Peyer's patch (tissue), 4 donors: ENCODE results near the gene LRRC32. TPM values are rescaled to one million over a fixed set of nuclear protein-coding genes. Genes with fewer than 3 reads are reported as not detected.
"Not testable (repeated sequence)": the region's sequence is repeated elsewhere in the genome, so short reads cannot be mapped to it uniquely, and the experiment has no call there.

Source experiments
- DNase-seq, 3 donors: peaks; one replicate each; pipeline ENCODE4 v3.0.0-alpha.2; 2017 to 2019
- H3K27ac ChIP-seq, 4 donors: fragments of 200-600 bp; sonication (generic); one replicate each; pipeline ENCODE4 v1.5.1; 2016 to 2019
- H3K27me3 ChIP-seq, 2 donors: fragments of 200-600 bp; sonication (generic); one replicate each; pipeline ENCODE4 v1.5.1; 2019
- H3K36me3 ChIP-seq, 3 donors: fragments of 200-600 bp; sonication (generic); one replicate each; pipeline ENCODE4 v1.5.1; 2016 to 2019
- H3K4me1 ChIP-seq, 4 donors: fragments of 200-600 bp; sonication (generic); one replicate each; pipeline ENCODE4 v1.5.1; 2016 to 2019
- H3K4me3 ChIP-seq, 4 donors: fragments of 200-600 bp; sonication (generic); 1 replicate in 3 of 4; 2 replicates in 1 of 4; pipeline ENCODE4 v1.5.1; 2016 to 2019; ENCODE audit warnings: mild to moderate bottlenecking in 1 of 4
- H3K9me3 ChIP-seq, 4 donors: fragments of 200-600 bp; sonication (generic); one replicate each; pipeline ENCODE4 v1.5.1; 2016 to 2019; ENCODE audit warnings: mild to moderate bottlenecking in 1 of 4
- CTCF ChIP-seq, 6 experiments: fragments of 450-650 bp in 4 of 6; fragments of 200-600 bp in 2 of 6; sonication (generic) in 1 of 6; IDR thresholded peaks; one replicate each; pipeline ENCODE4 v1.5.1; 2017 to 2019; ENCODE audit warnings: antibody characterized with exemption in 6 of 6, mild to moderate bottlenecking in 3 of 6, moderate library complexity in 1 of 6
- POLR2A ChIP-seq, 2 donors: fragments of 450-650 bp; IDR thresholded peaks; one replicate each; pipeline ENCODE4 v1.5.1; 2017; ENCODE audit warnings: antibody characterized with exemption in 2 of 2, mild to moderate bottlenecking in 2 of 2, moderate library complexity in 2 of 2
- total RNA-seq, 4 donors: library from RNA; depleted of rRNA; stranded (reverse); fragments of >200 nt; gene quantifications; one replicate each; pipeline ENCODE4 v1.1.0, GENCODE V29; 2016

Gene LRRC32
- total RNA-seq, 4 donors from 2014 or later: 4.0 to 36.7 (median 23.0) TPM

- H3K9me3 ChIP-seq: no peaks in the 10 kb centered on the region
- DNase-seq: no peak
- H3K27ac ChIP-seq: no peak overlapping the region
- H3K4me1 ChIP-seq: peaks cover 0 to 12% (median 0%) of the 10 kb centered on the region in 4 donors
- no peaks in the 10 kb centered on the region for H3K27me3 ChIP-seq
- no peak overlapping the region for H3K4me3 ChIP-seq
- no peaks in the 10 kb centered on the region for H3K36me3 ChIP-seq
- no peak for TF ChIP-seq POLR2A (IDR thresholded peaks at IDR 0.05)
- TF ChIP-seq CTCF (IDR thresholded peaks at IDR 0.05): no peak
Observed at GRCh38 chr11:76649851-76650372, 20.6 kb downstream of the LRRC32 start.

GRCh38 chr11:76649011-76649410 is 21.5 kb downstream of the LRRC32 start:
- Histone ChIP-seq H3K27me3 (no peaks in the 10 kb centered on the region), H3K9me3 (no peaks in the 10 kb centered on the region), H3K4me1 (peaks cover 0 to 8% (median 0%) of the 10 kb centered on the region in 4 donors), H3K36me3 (no peaks in the 10 kb centered on the region), H3K4me3 (no peak overlapping the region), H3K27ac (no peak overlapping the region)
- TF ChIP-seq POLR2A (IDR thresholded peaks at IDR 0.05) (no peak), CTCF (IDR thresholded peaks at IDR 0.05) (no peak)
- DNase-seq: no peak

GRCh38 chr11:76648061-76648460 is 22.5 kb downstream of the LRRC32 start:
- TF ChIP-seq CTCF (IDR thresholded peaks at IDR 0.05): no peak
- H3K9me3 ChIP-seq: no peaks in the 10 kb centered on the region
- no peaks in the 10 kb centered on the region for H3K27me3 ChIP-seq
- H3K36me3 ChIP-seq: no peaks in the 10 kb centered on the region
- peak in 2 of 3 donors; percentile 12 to 24 for DNase-seq
- no peak overlapping the region for H3K27ac ChIP-seq
- H3K4me1 ChIP-seq: peaks cover 0 to 8% (median 0%) of the 10 kb centered on the region in 4 donors
- no peak overlapping the region for H3K4me3 ChIP-seq

GRCh38 chr11:76646882-76647534 is 23.5 kb downstream of the LRRC32 start:
- Histone ChIP-seq H3K4me3 (no peak overlapping the region), H3K4me1 (peaks cover 0 to 8% (median 0%) of the 10 kb centered on the region in 4 donors), H3K9me3 (no peaks in the 10 kb centered on the region), H3K27me3 (no peaks in the 10 kb centered on the region), H3K27ac (no peak overlapping the region), H3K36me3 (no peaks in the 10 kb centered on the region)
- no peak for DNase-seq
- TF ChIP-seq POLR2A (IDR thresholded peaks at IDR 0.05) (no peak), CTCF (IDR thresholded peaks at IDR 0.05) (no peak)

- Histone ChIP-seq H3K4me1 (peaks cover 0 to under 1% (median 0%) of the 10 kb centered on the region in 4 donors), H3K27me3 (no peaks in the 10 kb centered on the region), H3K9me3 (no peaks in the 10 kb centered on the region), H3K4me3 (no peak overlapping the region), H3K27ac (no peak overlapping the region), H3K36me3 (no peaks in the 10 kb centered on the region)
- TF ChIP-seq POLR2A (IDR thresholded peaks at IDR 0.05) (no peak), CTCF (IDR thresholded peaks at IDR 0.05) (no peak)
- no peak for DNase-seq
Observed at GRCh38 chr11:76644591-76644990, 26.0 kb downstream of the LRRC32 start.

- not testable (repeated sequence) for H3K36me3 ChIP-seq, H3K4me3 ChIP-seq, H3K4me1 ChIP-seq, DNase-seq, H3K27ac ChIP-seq, H3K27me3 ChIP-seq, H3K9me3 ChIP-seq
Observed at GRCh38 chr11:76643711-76644110, 26.8 kb downstream of the LRRC32 start.
